K562 (cell line): ENCODE data around the gene CRCP. TPM values are rescaled to one million over a fixed set of nuclear protein-coding genes. Genes with fewer than 3 reads are reported as not detected.

Source experiments
- ARHGAP35 ChIP-seq: fragments of 450-650 bp; IDR thresholded peaks from 2 replicates; pipeline ENCODE4 v1.6.1; 2018; ENCODE audit not compliant: partially characterized antibody
- ASH1L ChIP-seq: fragments of 450-650 bp; IDR thresholded peaks from 2 replicates; pipeline ENCODE4 v1.6.1; 2018; ENCODE audit warnings: borderline replicate concordance, mild to moderate bottlenecking, low read depth; ENCODE audit not compliant: partially characterized antibody
- BHLHE40 ChIP-seq: IDR thresholded peaks from 2 replicates; pipeline ENCODE4 v1.6.1; 2011; ENCODE audit warnings: low read length, improper control_type of control experiment
- CC2D1A ChIP-seq: fragments of 450-650 bp; IDR thresholded peaks from 2 replicates; pipeline ENCODE4 v1.6.1; 2017; ENCODE audit warnings: mild to moderate bottlenecking
- CHD1 ChIP-seq: fragments of 200-600 bp; sonication (generic); IDR thresholded peaks from one replicate; pipeline ENCODE4 v1.6.1; 2012; ENCODE audit warnings: mild to moderate bottlenecking, moderate library complexity, low read length, inconsistent platforms
- CHD2 ChIP-seq: IDR thresholded peaks from 2 replicates; pipeline ENCODE4 v1.6.1; 2011; ENCODE audit warnings: low read depth, low read length
- CTCF ChIP-seq, 3 experiments: IDR thresholded peaks in 2 of 3; conservative IDR thresholded peaks in 1 of 3; 2 replicates each; pipeline ENCODE4 v1.5.1; 2011 to 2012; ENCODE audit warnings: low read length in 3 of 3, mild to moderate bottlenecking in 3 of 3, control low read depth in 2 of 3, improper control_type of control experiment in 1 of 3, inconsistent platforms in 1 of 3, low read depth in 1 of 3, mixed read lengths in 1 of 3, moderate library complexity in 1 of 3; ENCODE audit not compliant: insufficient read depth in 2 of 3
- ETV6 ChIP-seq, 3 experiments: fragments of 150-350 bp in 1 of 3; sonication (generic) in 1 of 3; formaldehyde crosslinking in 1 of 3; IDR thresholded peaks; 2 replicates each; pipeline versions ENCODE4 v1.6.1 to v1.8.0; 2014 to 2022; ENCODE audit warnings: borderline replicate concordance in 2 of 3, low read depth in 2 of 3, antibody characterized with exemption in 1 of 3, low read length in 1 of 3, mild to moderate bottlenecking in 1 of 3, missing genetic modification reagents in 1 of 3
- FOS ChIP-seq: IDR thresholded peaks from 3 replicates; pipeline ENCODE4 v1.6.1; 2011; ENCODE audit not compliant: insufficient read length; ENCODE audit errors: extremely low read depth
- GABPA ChIP-seq: fragments of 200-800 bp; sonication (Bioruptor generic); conservative IDR thresholded peaks from 2 replicates; pipeline ENCODE4 v1.6.1; 2016; ENCODE audit warnings: low read depth, missing genetic modification characterization, missing compliant biosample characterization
- HLTF ChIP-seq: fragments of 450-650 bp; IDR thresholded peaks from 2 replicates; pipeline ENCODE4 v1.6.1; 2016
- KLF10 ChIP-seq: fragments of 250-450 bp; sonication (Bioruptor Pico); IDR thresholded peaks from 2 replicates; pipeline ENCODE4 v1.6.1; 2021; ENCODE audit warnings: matching md5 sums
- NEUROD1 ChIP-seq: fragments of 150-350 bp; IDR thresholded peaks from 2 replicates; pipeline ENCODE4 v1.6.1; 2014; ENCODE audit warnings: borderline replicate concordance, low read length, low read depth; ENCODE audit not compliant: partially characterized antibody
- POLR2A ChIP-seq: fragments of 450-650 bp; conservative IDR thresholded peaks from 2 replicates; pipeline ENCODE4 v1.6.1; 2016
- POLR2AphosphoS5 ChIP-seq: IDR thresholded peaks from 2 replicates; pipeline ENCODE4 v1.6.1; 2011; ENCODE audit warnings: mild to moderate bottlenecking, low read depth, low read length, moderate library complexity; ENCODE audit not compliant: control insufficient read depth, insufficient read depth
- POLR2B ChIP-seq: fragments of 450-650 bp; IDR thresholded peaks from 2 replicates; pipeline ENCODE4 v1.6.1; 2018; ENCODE audit warnings: low read depth; ENCODE audit not compliant: partially characterized antibody
- RAD51 ChIP-seq: fragments of 450-650 bp; IDR thresholded peaks from 2 replicates; pipeline ENCODE4 v1.7.1; 2016; ENCODE audit warnings: low read depth, mild to moderate bottlenecking, borderline replicate concordance
- RBFOX2 ChIP-seq: fragments of 200-400 bp; formaldehyde crosslinking; IDR thresholded peaks from 2 replicates; pipeline ENCODE4 v1.6.1; 2017; ENCODE audit warnings: low read depth, mild to moderate bottlenecking, low read length, moderate library complexity
- RBM22 ChIP-seq: fragments of 200-400 bp; formaldehyde crosslinking; IDR thresholded peaks from 2 replicates; pipeline ENCODE4 v1.6.1; 2018; ENCODE audit warnings: low read length, low read depth; ENCODE audit not compliant: poor library complexity, severe bottlenecking
- RHOXF2B ChIP-seq: fragments of 250-450 bp; sonication (Bioruptor Pico); conservative IDR thresholded peaks from 2 replicates; pipeline ENCODE4 v1.5.1; 2021
- SRSF3 ChIP-seq: fragments of 200-400 bp; formaldehyde crosslinking; IDR thresholded peaks from 2 replicates; pipeline ENCODE4 v1.6.1; 2016; ENCODE audit warnings: mild to moderate bottlenecking, low read length, moderate library complexity; ENCODE audit not compliant: insufficient read depth
- SRSF9 ChIP-seq: fragments of 200-400 bp; formaldehyde crosslinking; IDR thresholded peaks from 2 replicates; pipeline ENCODE4 v1.6.1; 2017; ENCODE audit warnings: low read depth, low read length, borderline replicate concordance
- TARDBP ChIP-seq: fragments of 450-650 bp; IDR thresholded peaks from 2 replicates; pipeline ENCODE4 v1.6.1; 2016
- ZNF134 ChIP-seq: fragments of 250-450 bp; sonication (Bioruptor Pico); conservative IDR thresholded peaks from 2 replicates; pipeline ENCODE4 v1.4.0; 2020
- ZNF175 ChIP-seq: fragments of 200-800 bp; sonication (Bioruptor generic); IDR thresholded peaks from 2 replicates; pipeline ENCODE4 v1.6.1; 2016; ENCODE audit warnings: low read depth, mild to moderate bottlenecking, missing genetic modification characterization, missing compliant biosample characterization
- ZNF253 ChIP-seq: fragments of 250-450 bp; sonication (Bioruptor Pico); conservative IDR thresholded peaks from 2 replicates; pipeline ENCODE4 v1.6.1; 2021; ENCODE audit warnings: mild to moderate bottlenecking
- ZNF589 ChIP-seq: fragments of 200-800 bp; sonication (Bioruptor generic); IDR thresholded peaks from 2 replicates; pipeline ENCODE4 v1.6.1; 2016; ENCODE audit warnings: low read depth, missing genetic modification characterization, missing compliant biosample characterization
- polyA plus RNA-seq, 8 experiments: library from polyadenylated mRNA; depleted of rRNA in 4 of 8; stranded (reverse) in 5 of 8; unstranded in 3 of 8; fragments of >200 nt; fragmentation: Nextera tagmentation in 2 of 8; fragmentation: Illumina TruSeq in 1 of 8; extraction: Ambion mirVana in 2 of 8; extraction: Trizol in 1 of 8; gene quantifications; 2 replicates each; pipeline versions ENCODE4 v1.2.1 to v1.2.3, GENCODE V29; 2011 to 2014; ENCODE audit warnings: inconsistent platforms in 1 of 8, missing spikeins in 1 of 8
- total RNA-seq, 7 experiments: library from RNA; depleted of rRNA in 6 of 7; stranded (reverse); fragments of >200 nt in 6 of 7; fragmentation: Illumina TruSeq in 2 of 7; extraction: Trizol in 2 of 7; gene quantifications; 2 replicates each; pipeline versions ENCODE4 v1.2.1 to v1.2.3, GENCODE V29; 2011 to 2021; ENCODE audit warnings: low replicate concordance in 1 of 7
- TF ChIP-seq, protein P1 (sequence below): sonication (generic); formaldehyde crosslinking; IDR thresholded peaks from 2 replicates; pipeline ENCODE4 v1.8.0; 2022; ENCODE audit warnings: missing genetic modification reagents, mild to moderate bottlenecking, moderate library complexity, borderline replicate concordance

The CRCP gene
- total and polyA plus RNA-seq, 9 of the 15 experiments (the other 6 are each of a cell fraction or from before 2014, with no cell fraction given) = 22.1 to 58.3 (median 43.4) TPM

- TF ChIP-seq CHD2 (peak; percentile 69), SRSF9 (no peak), POLR2B (peak; percentile 74), RBM22 (peak; percentile 29), ETV6 (IDR thresholded peaks at IDR 0.05; ENCODE audit: borderline replicate concordance in 1 of 2, low read depth in 2 of 2, low read length in 1 of 2) (no peak), ETV6 (CRISPR knock-in tag; IDR thresholded peaks at IDR 0.05; ENCODE audit: borderline replicate concordance) (no peak), ZNF175 (CRISPR knock-in tag) (no peak), BHLHE40 (peak; percentile 51; the same call in 1 of the 2 replicates), FOS (peak; percentile 87), ARHGAP35 (no peak), CHD1 (no peak), KLF10 (CRISPR knock-in tag) (no peak), SRSF3 (0 out of 2 replicates have a peak, but pooled peaks have one; percentile 46), CC2D1A (no peak), RAD51 (no peak), NEUROD1 (peak; percentile 82), ZNF134 (CRISPR knock-in tag) (no peak), TARDBP (no peak), POLR2AphosphoS5 (peak; percentile 75), CTCF (IDR thresholded peaks at IDR 0.05 in 2 of 3, conservative IDR thresholded peaks at IDR 0.05 in 1 of 3; ENCODE audit: insufficient read depth in 2 of 3, low read depth in 1 of 3, low read length in 3 of 3) (no peak; a peak in 1 of 6 replicates), RBFOX2 (peak; percentile 99), ZNF253 (no peak), HLTF (no peak), GABPA (tag) (peak; percentile 61), ASH1L (peak; percentile 48), ZNF589 (CRISPR knock-in tag) (no peak), RHOXF2B (CRISPR knock-in tag) (no peak), POLR2A (peak; percentile 90)
- TF ChIP-seq, protein P1, sequence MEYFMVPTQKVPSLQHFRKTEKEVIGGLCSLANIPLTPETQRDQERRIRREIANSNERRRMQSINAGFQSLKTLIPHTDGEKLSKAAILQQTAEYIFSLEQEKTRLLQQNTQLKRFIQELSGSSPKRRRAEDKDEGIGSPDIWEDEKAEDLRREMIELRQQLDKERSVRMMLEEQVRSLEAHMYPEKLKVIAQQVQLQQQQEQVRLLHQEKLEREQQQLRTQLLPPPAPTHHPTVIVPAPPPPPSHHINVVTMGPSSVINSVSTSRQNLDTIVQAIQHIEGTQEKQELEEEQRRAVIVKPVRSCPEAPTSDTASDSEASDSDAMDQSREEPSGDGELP (CRISPR knock-in tag) = peak; percentile 63; the same call in 1 of the 2 replicates
Measured at GRCh38 chr7:66075590-66076461, 38.8 kb upstream of the CRCP start, which contains the start of gene ASL (continued).
